ENCODE results near the gene HJURP.

HJURP gene

DNA sequence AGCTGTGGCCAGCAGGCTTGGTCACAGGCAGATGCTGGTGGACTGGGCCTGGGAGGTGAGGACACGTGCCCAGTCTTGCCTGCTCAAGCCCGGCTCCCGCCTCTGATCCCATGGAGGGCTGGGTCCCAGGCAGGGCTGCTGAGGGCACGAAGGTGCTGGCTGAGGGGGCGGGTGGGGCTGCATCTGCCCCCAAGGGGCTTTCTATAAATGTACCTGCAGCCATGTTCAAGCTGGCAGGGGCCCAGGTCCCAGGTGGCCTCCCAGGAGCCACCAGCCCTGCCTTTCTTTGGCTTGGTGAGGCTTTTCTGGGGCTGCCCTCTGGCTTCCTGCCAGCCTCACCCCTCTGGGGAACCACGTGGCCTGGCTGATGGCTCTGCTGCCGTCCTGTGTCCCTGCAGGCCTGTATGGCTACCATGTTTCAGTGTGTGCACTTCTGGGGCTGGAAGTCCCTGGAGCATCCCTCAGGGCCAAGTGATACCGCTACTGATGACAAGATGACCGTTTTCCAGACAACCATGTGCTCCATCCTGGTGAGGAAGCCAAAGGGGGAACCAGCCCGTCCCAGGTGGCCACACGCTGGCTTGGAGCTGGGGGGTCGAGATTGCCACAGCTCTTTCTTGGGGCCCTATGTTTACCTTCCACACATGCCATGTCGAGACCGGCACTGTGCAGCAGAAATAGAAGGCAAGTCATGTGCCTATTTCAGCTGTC lies 23.2 kb downstream of the HJURP start:
- no peak for DNase-seq (ENCODE audit: low spot score)

DNA sequence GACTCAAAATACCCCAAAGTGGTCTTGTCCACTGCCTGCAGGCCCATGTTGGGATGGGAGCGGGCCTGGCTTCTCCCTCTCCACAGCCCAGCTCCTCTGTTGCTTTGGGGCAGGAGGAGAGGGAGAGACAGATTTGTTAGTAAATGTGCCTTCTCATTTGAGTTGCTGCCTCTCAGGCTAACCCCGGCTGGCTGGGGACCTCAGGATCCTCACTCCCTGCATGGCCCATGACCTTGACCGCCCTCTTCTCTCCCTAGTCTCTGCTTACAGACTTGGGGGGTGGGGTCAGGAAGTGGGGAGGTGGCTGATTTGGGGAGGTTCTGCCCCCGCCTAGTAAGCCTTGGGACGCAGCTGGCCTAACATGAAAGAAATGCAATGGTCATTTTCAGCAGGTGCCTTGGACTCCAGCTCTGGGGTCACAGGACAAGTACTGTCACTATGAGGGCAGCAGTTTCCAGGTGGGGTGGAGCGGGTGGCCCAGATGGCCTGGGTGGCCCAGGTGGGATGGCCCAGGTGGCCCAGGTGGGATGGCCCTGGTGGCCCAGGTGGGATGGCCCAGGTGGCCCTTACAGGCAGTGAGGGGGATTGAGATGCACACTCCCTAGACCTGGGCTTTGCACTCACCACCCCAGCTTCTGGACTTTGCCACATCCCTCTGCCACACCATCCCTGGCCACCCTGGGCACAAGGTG lies 24.1 kb downstream of the HJURP start:
- no peak for DNase-seq (ENCODE audit: low spot score)

DNA sequence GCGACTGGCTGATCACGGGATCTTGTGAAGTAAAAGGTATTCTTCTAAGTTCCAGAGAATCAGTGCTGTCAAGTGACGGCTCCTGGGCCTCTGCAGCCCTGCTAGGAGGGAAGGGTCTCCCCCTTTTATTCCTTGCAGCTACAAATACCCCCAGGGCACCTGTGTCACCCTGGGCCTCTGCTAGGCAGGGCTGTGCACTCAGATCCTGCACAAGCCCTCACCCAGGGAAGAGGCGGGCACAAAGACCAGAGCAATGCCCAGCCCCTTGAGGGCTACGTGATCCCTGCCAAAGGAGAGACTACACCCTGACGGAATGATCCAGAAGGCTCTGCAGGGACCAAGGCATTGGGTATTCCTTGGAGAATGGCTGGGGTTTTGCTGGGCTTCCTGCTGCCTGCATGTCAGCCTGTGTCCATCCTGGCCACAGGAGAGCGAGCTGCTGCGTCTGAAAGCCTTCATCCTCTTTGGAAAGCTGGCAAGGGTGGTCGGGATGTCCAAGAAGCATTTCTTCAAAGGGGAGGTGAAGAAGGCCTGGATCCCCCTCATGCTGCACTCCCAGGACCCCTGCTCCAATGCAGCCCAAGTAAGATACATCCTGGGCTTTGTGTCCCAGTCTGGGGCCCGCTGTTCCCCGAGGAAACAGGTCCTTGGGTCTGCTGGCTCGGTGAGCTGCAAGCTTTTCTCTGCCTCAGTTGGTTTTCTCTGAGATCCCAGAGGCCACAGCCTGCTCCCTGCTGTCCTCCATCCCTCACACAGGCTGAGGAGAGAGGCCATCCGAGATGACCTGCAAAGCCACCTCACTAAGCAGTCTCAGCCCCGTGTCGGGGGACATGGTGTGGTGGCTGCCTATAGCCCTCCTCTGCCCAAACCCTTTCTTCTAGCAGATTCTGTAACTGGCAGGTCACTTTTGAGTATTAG lies 24.9 kb downstream of the HJURP start:
- no peak for DNase-seq (ENCODE audit: low spot score)

DNA sequence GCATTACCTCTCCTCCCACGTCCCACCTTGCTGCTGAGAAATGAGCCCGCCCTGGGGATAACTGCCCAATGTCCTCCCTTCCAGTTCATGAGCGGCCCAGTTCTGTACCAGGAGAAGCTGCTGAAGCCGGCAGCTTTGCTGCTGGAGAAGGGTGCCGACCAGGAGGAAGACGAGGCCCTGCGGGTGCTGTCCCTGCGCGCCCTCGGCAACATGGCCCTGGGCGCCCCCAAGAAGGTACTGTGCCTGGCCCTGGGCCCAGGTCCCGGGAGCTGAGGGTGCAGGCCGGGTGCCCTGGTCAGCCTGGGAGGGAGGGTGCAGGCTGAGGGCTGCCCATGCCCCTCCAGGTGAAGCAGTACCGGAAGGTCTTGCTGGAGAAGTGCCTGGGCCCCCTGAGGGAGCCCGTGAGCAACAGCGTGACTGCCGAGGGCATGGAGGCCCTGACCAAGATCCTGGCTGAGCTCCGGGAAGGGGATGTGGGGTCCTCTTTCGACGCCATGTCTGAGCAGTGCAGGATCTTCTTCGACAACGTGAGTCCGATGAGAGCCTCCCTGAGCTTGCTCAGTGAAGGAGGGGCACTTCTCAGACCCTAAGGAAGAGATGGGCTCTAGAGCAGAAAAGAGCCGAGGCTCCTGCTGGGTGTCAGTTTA lies 25.7 kb downstream of the HJURP start:
- no peak for DNase-seq (ENCODE audit: low spot score)

DNA sequence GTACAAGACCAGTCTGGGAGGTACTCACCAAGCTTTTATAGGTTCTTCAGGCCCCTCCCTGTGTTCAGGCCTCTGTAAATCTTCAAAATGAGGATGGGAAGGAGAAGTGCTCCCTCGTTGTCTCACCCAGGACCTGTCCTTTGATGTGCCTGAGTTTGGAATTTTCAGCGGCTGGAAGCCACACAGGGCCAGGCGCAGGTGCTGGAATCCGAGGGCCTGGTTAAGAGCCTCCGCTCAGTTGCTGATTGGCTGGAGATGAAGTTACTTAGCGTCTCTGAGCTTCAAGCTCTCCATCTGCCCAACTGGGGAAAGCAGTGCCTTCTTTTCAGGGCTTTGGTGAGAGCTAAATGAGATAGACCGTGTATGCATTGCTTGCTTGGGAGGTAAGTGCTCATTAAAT lies 30.0 kb downstream of the HJURP start:
- no peak for DNase-seq (ENCODE audit: low spot score)

DNA sequence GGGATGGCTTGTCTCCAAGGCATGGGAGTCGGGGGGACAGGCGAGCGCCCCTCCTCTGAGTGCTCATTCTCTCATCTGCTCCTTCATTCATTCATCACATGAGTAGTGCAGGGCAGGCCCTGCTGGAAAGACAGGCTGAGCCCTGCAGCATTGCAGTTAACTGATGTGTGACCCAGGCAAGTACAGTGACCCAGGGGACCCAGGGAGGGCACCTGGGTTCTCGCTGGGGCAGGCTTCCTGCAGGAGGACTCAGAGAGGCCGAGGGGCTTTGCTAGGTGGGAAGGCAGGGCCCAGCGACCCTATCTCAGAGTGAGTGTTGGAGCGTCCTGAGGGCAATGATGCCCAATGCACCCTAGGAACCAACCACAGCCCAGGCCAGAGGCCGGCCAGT lies 30.6 kb downstream of the HJURP start:
- no peak for DNase-seq (ENCODE audit: low spot score)

DNA sequence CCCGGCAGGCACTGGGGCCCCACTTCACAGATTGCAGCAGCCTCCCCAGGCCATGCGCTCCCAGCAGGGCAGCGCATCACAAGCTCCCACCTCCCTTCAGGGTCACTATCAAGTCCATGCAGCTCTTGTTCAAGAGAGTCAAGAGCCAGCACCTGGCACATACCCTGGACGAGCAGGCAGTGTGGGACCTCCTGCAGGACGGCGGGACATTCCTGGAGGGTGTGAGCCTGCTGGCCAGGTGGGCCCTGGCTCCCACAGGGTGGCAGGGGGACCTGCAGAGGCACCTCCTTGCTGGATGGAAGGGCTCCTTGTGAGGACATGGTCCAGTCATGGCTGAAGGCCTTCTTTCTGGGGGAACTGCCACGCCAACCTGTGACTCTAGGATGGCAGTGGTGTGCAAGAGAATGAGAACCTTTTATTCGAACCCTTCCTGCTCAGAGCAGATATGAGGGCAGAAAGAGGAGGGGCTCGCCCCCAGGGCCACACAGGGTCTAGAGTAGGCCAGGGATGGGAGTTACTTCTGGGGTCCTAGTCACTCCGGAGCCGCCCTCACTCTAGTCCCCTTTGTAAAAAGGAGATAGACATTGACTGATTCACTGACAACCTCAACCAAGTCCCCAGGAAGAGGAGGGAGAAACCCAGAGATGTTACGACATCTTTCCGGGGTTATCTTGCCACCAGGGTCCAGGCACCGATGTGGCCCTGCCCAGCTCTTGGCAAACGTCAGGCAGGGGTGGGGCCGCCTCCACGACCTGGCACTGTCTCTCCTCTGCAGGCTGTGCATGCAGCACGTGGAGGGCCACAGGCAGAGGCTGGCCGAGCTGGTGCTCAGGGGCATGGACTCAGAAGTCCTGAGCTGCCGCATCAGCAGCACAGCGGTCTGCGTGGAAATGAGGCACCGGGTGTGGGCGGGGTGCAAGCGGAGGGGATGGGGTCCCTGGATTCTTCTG lies 31.3 kb downstream of the HJURP start:
- no peak for DNase-seq (ENCODE audit: low spot score)

DNA sequence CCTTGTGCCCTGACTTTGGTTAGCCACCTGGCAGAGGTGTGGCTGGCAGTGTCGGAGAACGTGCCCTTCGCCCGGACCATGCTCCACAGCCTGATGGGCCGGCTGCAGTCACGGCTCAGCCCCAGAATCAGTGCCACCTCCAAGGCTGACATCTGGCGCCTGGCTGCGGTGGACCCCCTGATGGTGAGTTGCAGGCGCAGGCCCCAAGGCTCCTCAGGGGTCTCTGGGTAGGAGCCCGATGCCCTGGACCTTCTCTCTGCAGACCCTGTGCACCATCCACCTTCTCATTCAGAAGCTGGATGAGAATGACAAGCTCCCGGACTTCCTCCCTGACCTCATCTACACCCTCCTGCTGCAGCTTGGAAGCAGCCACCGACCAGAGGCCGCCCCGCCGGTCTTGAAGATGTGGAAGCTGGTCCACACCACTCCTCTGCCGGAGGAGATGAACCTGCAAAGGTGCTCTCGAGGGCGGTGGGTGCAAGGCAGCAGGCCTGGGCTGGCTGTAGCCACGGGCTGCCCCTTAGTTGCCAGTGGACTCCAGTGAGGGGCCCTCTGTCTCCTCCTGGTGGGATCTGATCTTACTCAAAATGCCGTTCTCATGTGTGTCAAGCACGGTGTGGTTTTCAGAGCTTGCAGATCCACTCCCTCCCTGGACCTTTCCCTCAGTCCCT lies 32.1 kb downstream of the HJURP start:
- no peak for DNase-seq (ENCODE audit: low spot score)

DNA sequence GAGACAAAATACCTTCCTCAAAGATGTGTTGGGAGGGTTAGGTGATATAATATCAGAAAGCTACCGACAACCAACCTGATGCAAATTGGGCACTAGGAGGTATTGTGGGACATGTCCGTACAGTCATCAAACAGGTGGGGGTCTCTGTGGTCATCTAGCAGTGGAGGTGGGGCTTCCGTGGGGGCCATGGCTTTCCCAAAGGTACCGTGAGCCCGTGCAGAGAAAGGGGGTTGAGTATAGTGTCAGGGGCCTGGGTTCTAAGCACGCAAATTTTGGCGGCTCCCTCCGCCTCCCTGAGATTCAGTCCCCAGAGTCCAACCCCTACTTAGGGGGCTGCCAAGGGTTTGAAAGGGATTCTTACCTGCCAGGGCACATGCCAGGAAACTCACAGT lies 32.6 kb downstream of the HJURP start:
- DNase-seq (ENCODE audit: low spot score) = no peak

DNA sequence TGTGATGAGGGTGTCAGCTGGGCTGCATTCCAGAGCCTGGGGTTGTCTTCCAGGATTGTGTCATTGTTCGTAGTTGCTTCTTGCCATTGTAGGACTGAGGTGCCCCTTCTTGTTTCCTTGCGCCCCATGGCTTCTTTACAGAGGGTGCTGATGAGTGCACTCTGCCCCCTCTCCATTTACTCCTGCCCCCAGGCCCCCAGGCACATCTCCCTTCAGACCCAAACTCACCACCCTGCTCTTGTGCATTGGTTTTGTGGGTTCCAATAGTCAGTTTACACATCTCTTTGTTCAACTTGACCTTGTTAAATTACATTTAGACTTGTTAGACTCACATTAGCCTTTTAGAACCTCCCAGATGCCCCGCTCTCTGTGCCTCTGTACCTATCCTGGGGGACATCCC lies 33.1 kb downstream of the HJURP start:
- DNase-seq (ENCODE audit: low spot score) = no peak

DNA sequence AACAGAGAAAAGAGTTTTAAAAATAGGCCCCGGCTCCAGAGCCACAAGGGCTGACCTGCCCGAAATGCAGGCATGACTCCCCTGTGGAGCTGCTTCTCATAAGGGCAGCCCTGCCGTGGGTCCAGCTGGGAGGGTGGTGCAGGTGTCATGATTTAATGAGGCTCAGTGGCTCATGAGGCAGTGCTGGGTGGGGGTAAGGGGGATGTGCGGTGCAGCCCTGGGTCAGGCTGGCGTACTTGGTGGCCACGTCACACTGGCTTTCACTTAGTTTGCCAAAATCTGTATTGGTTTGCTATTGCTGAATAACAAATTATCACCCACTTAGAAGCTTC lies 33.6 kb downstream of the HJURP start:
- no peak for DNase-seq (ENCODE audit: low spot score)

DNA sequence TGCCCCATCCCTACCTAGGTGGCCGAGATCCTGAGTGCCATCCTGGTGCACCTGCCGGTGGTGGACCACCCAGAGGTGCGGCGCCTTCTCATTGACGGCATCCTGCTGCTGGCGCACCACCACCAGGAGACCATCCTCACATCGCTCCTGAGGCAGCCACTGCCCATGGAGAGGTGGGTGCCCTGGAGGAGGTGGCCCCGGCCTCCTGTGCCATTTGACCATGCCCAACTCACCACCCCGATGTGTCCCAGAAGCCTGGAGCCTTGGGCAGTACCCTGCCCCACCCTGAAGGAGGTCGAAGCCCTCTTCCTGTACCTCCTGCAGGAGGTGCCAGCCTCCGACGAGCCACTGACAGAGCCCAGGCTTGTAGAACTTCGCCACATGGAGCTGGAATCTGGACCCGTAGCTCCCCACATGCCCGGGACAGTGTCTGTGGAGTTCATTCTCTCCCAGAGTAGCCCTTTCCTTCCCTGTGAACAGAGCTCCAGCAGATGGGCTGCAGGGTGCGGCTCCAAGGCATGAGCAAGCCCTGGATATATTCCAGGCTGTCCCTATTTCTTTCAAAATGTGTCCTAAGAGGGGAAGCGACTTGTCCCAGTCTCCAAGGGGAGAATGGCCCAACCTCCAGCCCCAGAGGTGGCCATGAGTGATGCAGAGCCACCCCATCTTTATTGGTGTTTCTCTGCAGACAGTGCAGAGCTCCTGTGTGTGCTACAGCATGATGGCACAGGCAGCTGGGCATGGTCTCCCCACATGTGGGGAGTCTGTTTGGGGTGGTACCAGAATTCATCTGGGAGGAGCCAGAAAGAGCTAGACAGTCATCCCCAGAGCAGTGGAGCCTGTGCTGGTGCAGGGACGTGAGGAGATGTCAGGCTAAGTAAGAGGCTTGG lies 34.2 kb downstream of the HJURP start:
- no peak for DNase-seq (ENCODE audit: low spot score)

DNA sequence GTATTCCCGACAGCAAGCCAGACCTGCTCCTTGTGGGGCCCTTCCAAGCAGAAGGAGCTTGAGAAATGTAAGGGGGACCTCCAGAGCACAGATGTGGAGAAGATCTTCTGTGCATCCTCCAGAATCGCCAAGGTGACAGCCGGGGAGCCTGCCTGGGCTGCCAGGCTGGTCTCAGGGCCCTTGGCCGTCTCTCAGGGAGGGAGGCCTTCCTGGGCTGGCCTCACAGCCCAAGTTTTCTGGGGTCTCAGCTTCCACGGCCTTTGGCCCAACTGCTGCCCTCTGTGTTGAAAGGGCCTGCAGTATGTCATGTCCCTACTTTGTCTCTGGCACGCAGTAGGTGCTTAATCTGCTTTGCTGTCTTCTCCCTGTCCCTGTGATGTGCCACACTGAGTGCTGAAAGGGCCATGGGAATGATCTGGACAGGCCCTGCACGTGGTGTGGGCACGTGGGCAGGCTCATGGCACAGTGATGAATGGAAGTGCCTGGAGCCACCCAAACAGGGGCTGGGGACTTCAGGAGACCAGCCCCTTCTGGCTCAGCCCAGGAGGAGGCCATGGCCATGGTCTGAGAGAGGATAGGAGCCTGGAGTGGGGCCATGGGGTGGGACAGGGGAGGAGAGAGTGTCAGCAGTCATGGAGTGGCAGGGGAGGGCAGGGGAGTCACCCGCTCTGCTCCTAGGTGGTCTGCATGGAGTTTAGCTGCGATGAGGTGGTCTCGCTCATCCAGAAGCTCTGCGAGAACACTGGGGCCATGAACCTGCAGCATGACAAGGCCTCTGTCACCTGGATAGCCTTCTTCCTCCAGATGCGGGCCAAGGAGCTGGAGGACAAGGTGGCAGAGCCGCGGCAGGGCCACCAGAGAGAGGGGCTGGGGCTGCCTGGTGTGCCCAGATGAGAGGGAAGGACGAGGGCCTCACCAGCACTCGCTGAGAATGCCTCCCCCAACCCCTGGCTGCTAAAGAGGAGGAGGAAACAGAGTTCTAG lies 35.4 kb downstream of the HJURP start:
- DNase-seq (ENCODE audit: low spot score) = no peak

DNA sequence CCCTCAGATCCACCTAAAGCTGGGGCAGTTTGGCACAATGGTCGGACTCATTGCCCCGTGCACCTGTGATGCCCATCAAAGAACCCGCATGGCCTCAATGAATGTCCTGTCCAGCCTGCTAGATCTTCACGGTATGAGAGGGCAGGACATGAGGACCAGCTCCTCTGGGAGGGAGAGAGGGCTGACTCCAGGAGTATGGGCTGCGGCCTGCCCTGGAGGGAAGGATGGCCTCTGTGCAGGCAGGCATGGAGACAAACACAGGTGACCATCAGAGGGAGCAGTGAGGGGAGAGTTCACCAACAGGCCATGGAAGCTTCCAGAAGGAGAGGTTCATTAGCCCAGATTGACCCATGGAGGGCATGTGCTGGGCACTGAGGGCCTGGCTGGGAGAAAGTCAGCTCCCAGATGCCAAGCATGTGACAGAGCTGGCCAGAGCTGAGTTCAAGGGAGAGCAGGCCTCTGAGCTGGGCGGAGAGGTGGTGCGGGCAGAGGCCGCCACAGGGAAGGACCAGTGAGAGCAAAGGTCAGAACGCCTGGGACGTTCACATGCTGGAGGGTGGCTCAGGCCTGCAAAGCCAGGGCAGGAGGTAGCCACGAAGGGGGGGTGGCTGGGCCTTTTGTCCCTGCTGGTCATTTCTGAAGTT lies 36.2 kb downstream of the HJURP start:
- no peak for DNase-seq (ENCODE audit: low spot score)

DNA sequence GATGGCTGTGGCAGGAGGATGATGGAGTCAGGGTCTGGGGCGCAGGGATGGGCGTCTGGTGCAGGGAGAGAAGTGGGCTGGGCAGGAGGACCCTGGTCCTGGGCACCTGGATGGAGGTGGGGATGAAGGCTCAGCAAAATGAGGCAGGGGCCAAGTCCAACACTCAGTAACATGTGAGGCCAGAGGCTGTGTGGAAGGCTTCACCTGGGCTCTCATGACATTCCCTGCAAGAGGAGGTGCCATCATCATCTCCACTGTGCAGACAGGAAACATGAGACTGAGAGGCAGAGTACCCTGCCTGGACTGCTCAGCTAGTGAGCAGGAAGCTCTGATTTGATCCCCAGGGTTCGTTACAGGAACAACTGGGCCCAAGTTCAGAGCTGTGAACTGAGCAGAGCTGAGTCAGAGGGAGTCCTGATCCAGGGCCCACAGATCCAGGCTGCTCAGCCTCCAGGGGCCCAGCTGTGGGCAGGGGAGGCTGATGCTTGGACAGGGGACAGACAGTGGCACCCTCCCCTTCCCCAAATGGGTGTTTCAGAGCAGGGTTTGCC lies 36.9 kb downstream of the HJURP start:
- DNase-seq (ENCODE audit: low spot score) = no peak

DNA sequence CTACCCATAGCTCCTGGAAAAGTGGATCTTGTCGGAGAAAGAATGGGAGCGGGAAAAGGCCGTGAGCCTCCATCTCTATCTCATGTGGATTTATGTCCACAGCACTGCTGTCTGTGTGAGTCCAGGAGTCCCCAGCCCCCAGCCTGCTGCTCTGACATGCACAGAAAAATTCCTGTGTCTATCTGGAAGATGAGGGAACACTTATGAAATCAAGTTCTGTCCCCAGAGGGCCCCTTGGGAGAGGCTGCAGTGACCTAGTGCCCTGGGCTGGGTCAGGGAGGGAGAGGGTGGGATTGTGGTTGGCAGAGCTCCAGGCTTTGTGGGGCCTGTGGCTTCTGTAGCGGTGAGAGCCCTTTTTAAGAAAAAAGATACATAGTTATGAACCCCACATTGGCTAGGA lies 37.6 kb downstream of the HJURP start:
- no peak for DNase-seq (ENCODE audit: low spot score)

DNA sequence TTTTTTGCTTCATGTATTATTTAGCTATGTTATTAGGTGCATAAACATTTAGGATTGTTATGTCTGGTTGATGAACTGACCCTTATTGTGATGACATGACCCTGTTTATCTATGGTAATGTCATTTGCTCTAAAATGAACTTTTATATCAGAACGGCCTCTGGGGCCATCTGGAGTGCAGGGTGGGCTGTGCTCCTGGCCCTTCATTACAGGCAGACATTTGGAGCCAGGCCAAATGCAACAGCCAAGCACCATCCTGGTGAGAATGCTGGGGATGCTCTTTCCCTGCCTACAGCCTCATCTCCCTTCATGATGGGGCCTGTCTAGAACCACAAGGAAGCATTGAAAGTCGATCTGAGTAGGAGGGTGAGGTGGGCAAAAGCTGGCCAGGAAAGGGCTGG lies 38.0 kb downstream of the HJURP start:
- no peak for DNase-seq (ENCODE audit: low spot score)

DNA sequence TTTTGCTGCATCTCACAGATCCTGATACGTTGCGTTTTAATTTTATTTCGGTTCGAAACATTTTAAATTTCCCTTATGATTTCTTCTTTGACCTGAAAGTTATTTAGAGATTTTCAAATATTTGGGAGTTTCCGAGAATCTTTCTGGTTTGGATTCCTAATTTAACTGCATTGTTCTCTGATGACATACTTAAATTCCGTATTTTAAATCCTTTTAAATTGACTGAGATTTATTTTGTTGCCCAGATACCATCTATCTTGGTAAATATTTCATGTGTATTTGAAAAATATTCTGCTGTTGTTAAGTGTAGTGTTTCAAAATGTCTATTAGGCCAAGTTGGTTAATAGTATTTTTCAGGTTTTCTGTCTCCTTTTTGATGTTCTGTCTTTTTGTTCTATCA lies 38.5 kb downstream of the HJURP start:
- DNase-seq (ENCODE audit: low spot score) = no peak

Data from CD4-positive, alpha-beta T cell treated with Interleukin-2 at 100 ng/mL for 4 hours (primary cell).